GM18508 (cell line): ENCODE data around the gene TLCD2.
"Not testable (repeated sequence)": the region's sequence is repeated elsewhere in the genome, so short reads cannot be mapped to it uniquely, and the experiment has no call there.

Experiments
- ATAC-seq: cut with Tn5 transposase; IDR thresholded peaks from one replicate; pipeline ENCODE4 v1.9.1; 2021; ENCODE audit warnings: moderate number of reproducible peaks; ENCODE audit not compliant: insufficient read depth, unreplicated experiment

TLCD2 gene

GRCh38 chr17:1736348-1737281, 26.4 kb upstream of the TLCD2 start:
- no peak for ATAC-seq

- no peak for ATAC-seq
Observed at GRCh38 chr17:1735834-1736347, 25.7 kb upstream of the TLCD2 start.

GRCh38 chr17:1735418-1735817, 25.2 kb upstream of the TLCD2 start:
- ATAC-seq = no peak

GRCh38 chr17:1733759-1734158, 23.6 kb upstream of the TLCD2 start:
- ATAC-seq = no peak

- no peak for ATAC-seq
Observed at GRCh38 chr17:1732833-1733321, 22.7 kb upstream of the TLCD2 start.

GRCh38 chr17:1732241-1732832, 22.2 kb upstream of the TLCD2 start:
- no peak for ATAC-seq

GRCh38 chr17:1731194-1731506, 21.0 kb upstream of the TLCD2 start:
- no peak for ATAC-seq

GRCh38 chr17:1730326-1731193, 20.4 kb upstream of the TLCD2 start:
- ATAC-seq = no peak

GRCh38 chr17:1729966-1730325, 19.8 kb upstream of the TLCD2 start:
- ATAC-seq = no peak

GRCh38 chr17:1727876-1728630, 17.9 kb upstream of the TLCD2 start:
- no peak for ATAC-seq

GRCh38 chr17:1727258-1727789, 17.1 kb upstream of the TLCD2 start:
- ATAC-seq = no peak

GRCh38 chr17:1726626-1727257, 16.6 kb upstream of the TLCD2 start:
- ATAC-seq = no peak

GRCh38 chr17:1725642-1726511, 15.7 kb upstream of the TLCD2 start:
- no peak for ATAC-seq

- no peak for ATAC-seq
Observed at GRCh38 chr17:1724869-1725641, 14.9 kb upstream of the TLCD2 start.

- ATAC-seq = no peak
Observed at GRCh38 chr17:1724351-1724868, 14.2 kb upstream of the TLCD2 start, which contains the start of gene WDR81. Gene WDR81, plus strand, starts transcription at chr17:1724704. Its CDS starts 256 bp downstream, at chr17:1724960.

- not testable (repeated sequence) for ATAC-seq
Observed at GRCh38 chr17:1722022-1722421, 11.8 kb upstream of the TLCD2 start.

- no peak for ATAC-seq
Observed at GRCh38 chr17:1720856-1721386, 10.7 kb upstream of the TLCD2 start.
